H1 (cell line): Measurements from ENCODE around the gene DNER. TPM values are rescaled to one million over a fixed set of nuclear protein-coding genes. Genes with fewer than 3 reads are reported as not detected.

ENCODE experiments used
- CHD7 ChIP-seq: fragments of 300-600 bp; sonication (generic); IDR thresholded peaks from 2 replicates; pipeline ENCODE4 v1.7.1; 2012; ENCODE audit warnings: low read length, moderate library complexity, mild to moderate bottlenecking, inconsistent platforms; ENCODE audit not compliant: insufficient replicate concordance
- MAX ChIP-seq: IDR thresholded peaks from 2 replicates; pipeline ENCODE4 v1.6.1; 2012; ENCODE audit warnings: inconsistent platforms
- SRF ChIP-seq: IDR thresholded peaks from 2 replicates; pipeline ENCODE4 v1.6.1; 2011; ENCODE audit warnings: mild to moderate bottlenecking, low read depth, low read length, moderate library complexity
- polyA plus RNA-seq, 7 experiments: library from polyadenylated mRNA; depleted of rRNA in 3 of 7; stranded (reverse) in 5 of 7; unstranded in 2 of 7; fragments of >200 nt in 5 of 7; fragments of 200-250 nt in 2 of 7; gene quantifications; 1 replicate in 5 of 7; 2 replicates in 1 of 7; 4 replicates in 1 of 7; pipeline versions ENCODE4 v1.2.1 to v1.2.3, GENCODE V29; 2011 to 2013; ENCODE audit warnings: missing spikeins in 2 of 7, mixed read lengths in 2 of 7
- total RNA-seq: library from RNA; stranded (reverse); fragmentation: NEBNext Ultra II Directional; extraction: Animal tissue kit (Norgen Biotek cat#: 25700); gene quantifications from 2 replicates; pipeline ENCODE4 v1.2.1, GENCODE V29; 2021

DNER gene
- total and polyA plus RNA-seq, 2 of the 8 experiments (the other 6 are each of a cell fraction or from before 2014, with no cell fraction given), result 6.8 to 16.3 TPM

- TF ChIP-seq CHD7 (no peak), SRF (no peak), MAX (no peak)
Observed at GRCh38 chr2:229409751-229410181, 304.6 kb downstream of the DNER start (continued).
